ENCODE measurements around the gene ASB17. TPM values are rescaled to one million over a fixed set of nuclear protein-coding genes. Genes with fewer than 3 reads are reported as not detected.
"Not testable (repeated sequence)": the region's sequence is repeated elsewhere in the genome, so short reads cannot be mapped to it uniquely, and the experiment has no call there.

Gene ASB17
- total and polyA plus RNA-seq, 3 donors from 2014 or later = 16.7 to 78.7 (median 18.7) TPM

- WGBS, 2 donors = 87 to 90% methylated on average over 1 of the region's 1 CpG
- Histone ChIP-seq H3K4me3 (no peak overlapping the region), H3K36me3 (ENCODE audit: low read depth, missing control alignments) (no peaks in the 10 kb centered on the region), H3K27me3 (no peaks in the 10 kb centered on the region), H3K9me3 (no peaks in the 10 kb centered on the region), H3K27ac (no peak overlapping the region), H3K4me1 (no peaks in the 10 kb centered on the region)
- TF ChIP-seq POLR2A (IDR thresholded peaks at IDR 0.05) (no peak), CTCF (IDR thresholded peaks at IDR 0.05) (no peak)
- no peak for DNase-seq
- intact Hi-C loops (cut with DNase I; ENCODE audit: low total_unique reads) = no loop called here
These were observed 19.8 kb upstream of the ASB17 start for GRCh38 chr1:75952016-75952415.

GRCh38 chr1:75950176-75950575 lies 18.0 kb upstream of the ASB17 start:
- intact Hi-C loops (cut with DNase I; ENCODE audit: low total_unique reads) = no loop called here
- TF ChIP-seq POLR2A (IDR thresholded peaks at IDR 0.05) (no peak), CTCF (IDR thresholded peaks at IDR 0.05) (no peak)
- no peaks in the 10 kb centered on the region for H3K9me3 ChIP-seq
- DNase-seq = no peak
- no peaks in the 10 kb centered on the region for H3K27me3 ChIP-seq
- no peak overlapping the region for H3K27ac ChIP-seq
- H3K4me1 ChIP-seq = no peaks in the 10 kb centered on the region
- H3K36me3 ChIP-seq (ENCODE audit: low read depth, missing control alignments) = no peaks in the 10 kb centered on the region
- 55 to 81% methylated on average over 3 of the region's 3 CpGs for WGBS, 2 donors
- H3K4me3 ChIP-seq = no peak overlapping the region

- H3K4me1 ChIP-seq; DNase-seq; H3K27ac ChIP-seq; intact Hi-C loops (cut with DNase I; ENCODE audit: low total_unique reads); H3K27me3 ChIP-seq; H3K9me3 ChIP-seq; H3K36me3 ChIP-seq (ENCODE audit: low read depth, missing control alignments); H3K4me3 ChIP-seq: not testable (repeated sequence)
- 78 to 86% methylated on average over 4 of the region's 4 CpGs for WGBS, 2 donors
These were observed 10.8 kb upstream of the ASB17 start for GRCh38 chr1:75943037-75943436.

- TF ChIP-seq CTCF (IDR thresholded peaks at IDR 0.05) (no peak), POLR2A (IDR thresholded peaks at IDR 0.05) (no peak)
These were observed 4.8 kb upstream of the ASB17 start for GRCh38 chr1:75937034-75937433.

GRCh38 chr1:75922698-75923097 lies 9.5 kb downstream of the ASB17 start:
- H3K4me1 ChIP-seq = no peaks in the 10 kb centered on the region
- TF ChIP-seq CTCF (IDR thresholded peaks at IDR 0.05) (no peak), POLR2A (IDR thresholded peaks at IDR 0.05) (no peak)
- no peaks in the 10 kb centered on the region for H3K27me3 ChIP-seq
- H3K36me3 ChIP-seq (ENCODE audit: low read depth, missing control alignments) = no peaks in the 10 kb centered on the region
- no peak overlapping the region for H3K4me3 ChIP-seq
- 92 to 93% methylated on average over 1 of the region's 1 CpG for WGBS, 2 donors
- DNase-seq = no peak
- no peak overlapping the region for H3K27ac ChIP-seq
- no peaks in the 10 kb centered on the region for H3K9me3 ChIP-seq
- intact Hi-C loops (cut with DNase I; ENCODE audit: low total_unique reads) = no loop called here

More at GRCh38 chr1:75937034-75937433, 4.8 kb upstream of the ASB17 start:
- Histone ChIP-seq H3K9me3 (no peaks in the 10 kb centered on the region), H3K27ac (no peak overlapping the region), H3K36me3 (ENCODE audit: low read depth, missing control alignments) (no peaks in the 10 kb centered on the region), H3K4me1 (no peaks in the 10 kb centered on the region), H3K4me3 (no peak overlapping the region), H3K27me3 (no peaks in the 10 kb centered on the region)
- no peak for DNase-seq
- intact Hi-C loops (cut with DNase I; ENCODE audit: low total_unique reads) = no loop called here
- WGBS, 2 donors = 47 to 58% methylated on average over 1 of the region's 1 CpG

All from testis (tissue), 3 donors.